HEK293 (cell line): ENCODE measurements around the gene HBEGF.

Experiments
- CTCF ChIA-PET: fragments of 350-600 bp; formaldehyde crosslinking; extraction: SDS; loops from one replicate; lab custom pipeline; 2021; ENCODE audit warnings: antibody characterized with exemption; lab: Yijun Ruan, JAX
- POLR2A ChIA-PET: fragments of 300-600 bp; formaldehyde crosslinking; extraction: SDS; loops from one replicate; lab custom pipeline; 2020; ENCODE audit warnings: antibody characterized with exemption, inconsistent platforms; lab: Yijun Ruan, JAX
- H3K27ac ChIP-seq: fragments of 200-500 bp; sonication (Bioruptor generic); 2 replicates; pipeline ENCODE4 v1.5.1; 2014; ENCODE audit warnings: low read depth, low read length, control low read depth, inconsistent platforms; ENCODE audit errors: extremely low read depth
- H3K36me3 ChIP-seq, 2 experiments: fragments of 200-500 bp in 1 of 2; sonication (Bioruptor generic) in 1 of 2; 1 replicate in 1 of 2; 2 replicates in 1 of 2; pipeline ENCODE4 v1.5.1; 2014 to 2017; ENCODE audit warnings: inconsistent platforms in 2 of 2, low read length in 2 of 2; ENCODE audit not compliant: control insufficient read depth in 2 of 2, insufficient read depth in 1 of 2
- H3K4me1 ChIP-seq: fragments of 200-500 bp; sonication (Bioruptor generic); 2 replicates; pipeline ENCODE4 v1.5.1; 2014; ENCODE audit warnings: mild to moderate bottlenecking, low read length, inconsistent platforms; ENCODE audit not compliant: control insufficient read depth, insufficient read depth
- H3K4me3 ChIP-seq: 2 replicates; pipeline ENCODE4 v1.5.1; 2011; ENCODE audit warnings: low read depth, mild to moderate bottlenecking, control low read depth, low read length, moderate library complexity
- H3K9me3 ChIP-seq: fragments of 200-500 bp; sonication (Bioruptor generic); 2 replicates; pipeline ENCODE4 v1.5.1; 2014; ENCODE audit warnings: low read depth, low read length, inconsistent platforms; ENCODE audit not compliant: control insufficient read depth, insufficient read depth
- EGR2 ChIP-seq: fragments of 450-650 bp; formaldehyde crosslinking; IDR thresholded peaks from 2 replicates; pipeline ENCODE4 v1.5.1; 2016; ENCODE audit warnings: low read depth, missing biosample characterization, missing genetic modification characterization
- FEZF1 ChIP-seq: fragments of 450-650 bp; formaldehyde crosslinking; IDR thresholded peaks from 2 replicates; pipeline ENCODE4 v1.5.1; 2016; ENCODE audit warnings: missing biosample characterization, missing genetic modification characterization
- GFI1B ChIP-seq: fragments of 450-650 bp; formaldehyde crosslinking; IDR thresholded peaks from 2 replicates; pipeline ENCODE4 v1.5.1; 2016; ENCODE audit warnings: missing biosample characterization, missing genetic modification characterization
- GLIS2 ChIP-seq: fragments of 450-650 bp; formaldehyde crosslinking; IDR thresholded peaks from 2 replicates; pipeline ENCODE4 v1.5.1; 2016; ENCODE audit warnings: missing biosample characterization, missing genetic modification characterization
- PRDM1 ChIP-seq: fragments of 450-650 bp; formaldehyde crosslinking; IDR thresholded peaks from 2 replicates; pipeline ENCODE4; 2016; ENCODE audit warnings: missing biosample characterization, missing genetic modification characterization
- RBAK ChIP-seq: fragments of 450-650 bp; formaldehyde crosslinking; IDR thresholded peaks from 2 replicates; pipeline ENCODE4 v1.5.1; 2016; ENCODE audit warnings: missing biosample characterization, missing genetic modification characterization
- ZBTB17 ChIP-seq: fragments of 450-650 bp; formaldehyde crosslinking; IDR thresholded peaks from 2 replicates; pipeline ENCODE4 v1.5.1; 2016; ENCODE audit warnings: missing biosample characterization, missing genetic modification characterization
- ZBTB20 ChIP-seq: fragments of 450-650 bp; formaldehyde crosslinking; IDR thresholded peaks from 2 replicates; pipeline ENCODE4 v1.5.1; 2016; ENCODE audit warnings: missing biosample characterization, missing genetic modification characterization
- ZIC2 ChIP-seq: fragments of 450-650 bp; formaldehyde crosslinking; IDR thresholded peaks from 2 replicates; pipeline ENCODE4 v1.5.1; 2016; ENCODE audit warnings: missing biosample characterization, missing genetic modification characterization
- ZNF10 ChIP-seq: fragments of 450-650 bp; formaldehyde crosslinking; IDR thresholded peaks from 2 replicates; pipeline ENCODE4 v1.5.1; 2017; ENCODE audit warnings: missing biosample characterization, missing genetic modification characterization
- ZNF174 ChIP-seq: fragments of 450-650 bp; formaldehyde crosslinking; IDR thresholded peaks from 2 replicates; pipeline ENCODE4 v1.5.0; 2017; ENCODE audit warnings: missing biosample characterization, mild to moderate bottlenecking, missing genetic modification characterization
- ZNF221 ChIP-seq: fragments of 450-650 bp; formaldehyde crosslinking; IDR thresholded peaks from 2 replicates; pipeline ENCODE4 v1.5.1; 2017; ENCODE audit warnings: missing biosample characterization, missing genetic modification characterization, borderline replicate concordance
- ZNF24 ChIP-seq: fragments of 450-650 bp; formaldehyde crosslinking; IDR thresholded peaks from 2 replicates; pipeline ENCODE4 v1.5.1; 2016; ENCODE audit warnings: missing biosample characterization, missing genetic modification characterization
- ZNF248 ChIP-seq: fragments of 450-650 bp; formaldehyde crosslinking; IDR thresholded peaks from 2 replicates; pipeline ENCODE4 v1.5.1; 2017; ENCODE audit warnings: missing biosample characterization, missing genetic modification characterization
- ZNF266 ChIP-seq: fragments of 450-650 bp; formaldehyde crosslinking; IDR thresholded peaks from 2 replicates; pipeline ENCODE4 v1.5.1; 2016; ENCODE audit warnings: missing biosample characterization, missing genetic modification characterization, low read depth
- ZNF366 ChIP-seq: fragments of 450-650 bp; formaldehyde crosslinking; conservative IDR thresholded peaks from 2 replicates; pipeline ENCODE4 v1.5.1; 2016; ENCODE audit warnings: missing biosample characterization, missing genetic modification characterization
- ZNF544 ChIP-seq: fragments of 450-650 bp; formaldehyde crosslinking; IDR thresholded peaks from 2 replicates; pipeline ENCODE4 v1.5.0; 2017; ENCODE audit warnings: missing biosample characterization, missing genetic modification characterization
- ZNF555 ChIP-seq: fragments of 450-650 bp; formaldehyde crosslinking; conservative IDR thresholded peaks from 2 replicates; pipeline ENCODE4 v1.5.1; 2017; ENCODE audit warnings: missing biosample characterization, mild to moderate bottlenecking, missing genetic modification characterization, inconsistent platforms
- ZNF658 ChIP-seq: fragments of 450-650 bp; formaldehyde crosslinking; IDR thresholded peaks from 2 replicates; pipeline ENCODE4; 2016; ENCODE audit warnings: missing biosample characterization, missing genetic modification characterization
- ZNF660 ChIP-seq: fragments of 450-650 bp; IDR thresholded peaks from 2 replicates; pipeline ENCODE4 v1.5.1; 2018; ENCODE audit warnings: missing biosample characterization, mild to moderate bottlenecking, missing genetic modification characterization
- ZNF701 ChIP-seq: fragments of 450-650 bp; formaldehyde crosslinking; IDR thresholded peaks from 2 replicates; pipeline ENCODE4 v1.5.1; 2016; ENCODE audit warnings: missing biosample characterization, missing genetic modification characterization
- ZNF76 ChIP-seq: fragments of 450-650 bp; formaldehyde crosslinking; IDR thresholded peaks from 2 replicates; pipeline ENCODE4; 2016; ENCODE audit warnings: low read depth, missing biosample characterization, missing genetic modification characterization, borderline replicate concordance
- TF ChIP-seq, protein P1 (sequence below): fragments of 450-650 bp; formaldehyde crosslinking; IDR thresholded peaks from 2 replicates; pipeline ENCODE4 v1.5.1; 2016; ENCODE audit warnings: missing biosample characterization, missing genetic modification characterization
- TF ChIP-seq, protein P2 (sequence below): fragments of 450-650 bp; formaldehyde crosslinking; IDR thresholded peaks from 2 replicates; pipeline ENCODE4 v1.5.1; 2016; ENCODE audit warnings: missing biosample characterization, missing genetic modification characterization
- TF ChIP-seq, protein P3 (sequence below): fragments of 450-650 bp; formaldehyde crosslinking; conservative IDR thresholded peaks from 2 replicates; pipeline ENCODE4 v1.5.1; 2016; ENCODE audit warnings: low read depth, missing biosample characterization, missing genetic modification characterization
- TF ChIP-seq, protein P4 (sequence below): fragments of 450-650 bp; formaldehyde crosslinking; IDR thresholded peaks from 2 replicates; pipeline ENCODE4 v1.5.1; 2016; ENCODE audit warnings: missing biosample characterization, missing genetic modification characterization

Gene HBEGF

DNA sequence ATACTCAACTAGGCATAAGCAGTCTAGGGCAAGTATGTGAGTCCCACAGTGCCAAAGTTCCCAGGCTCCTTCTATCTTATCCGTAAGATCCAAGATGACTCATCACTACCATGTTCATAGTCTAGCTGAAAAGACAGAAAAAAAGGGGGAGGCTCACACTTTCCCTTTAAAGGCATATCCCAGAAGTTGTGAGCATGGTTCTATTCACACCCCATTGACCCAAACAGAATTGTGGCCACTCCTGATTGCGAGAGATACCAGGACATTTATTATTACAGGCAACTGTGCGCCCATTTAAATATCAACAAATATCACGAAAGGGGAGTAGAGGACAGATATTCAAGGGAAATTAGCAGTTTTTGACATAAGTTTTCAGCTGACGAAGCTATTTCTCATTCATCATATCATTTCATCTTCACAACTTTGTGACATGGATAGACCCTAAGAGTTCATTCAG is 35.4 kb downstream of the HBEGF start:
- Histone ChIP-seq H3K9me3 (no peaks in the 10 kb centered on the region), H3K4me3 (no peak overlapping the region), H3K4me1 (no peaks in the 10 kb centered on the region), H3K36me3 (no peaks in the 10 kb centered on the region), H3K27ac (no peak overlapping the region)
- CTCF ChIA-PET = interaction anchor here (0.8 to 4.3 kb wide), 7 partner anchors 34 to 108 kb away, joined by 3 to 20 read pairs (median 4); partner anchors contain the start of gene HBEGF
- TF ChIP-seq ZNF660 (tag by site-specific recombination) = peak; percentile 21; the same call in 1 of the 2 replicates
- no peak for TF ChIP-seq ZBTB20 (tag by site-specific recombination)
- TF ChIP-seq, protein P1, sequence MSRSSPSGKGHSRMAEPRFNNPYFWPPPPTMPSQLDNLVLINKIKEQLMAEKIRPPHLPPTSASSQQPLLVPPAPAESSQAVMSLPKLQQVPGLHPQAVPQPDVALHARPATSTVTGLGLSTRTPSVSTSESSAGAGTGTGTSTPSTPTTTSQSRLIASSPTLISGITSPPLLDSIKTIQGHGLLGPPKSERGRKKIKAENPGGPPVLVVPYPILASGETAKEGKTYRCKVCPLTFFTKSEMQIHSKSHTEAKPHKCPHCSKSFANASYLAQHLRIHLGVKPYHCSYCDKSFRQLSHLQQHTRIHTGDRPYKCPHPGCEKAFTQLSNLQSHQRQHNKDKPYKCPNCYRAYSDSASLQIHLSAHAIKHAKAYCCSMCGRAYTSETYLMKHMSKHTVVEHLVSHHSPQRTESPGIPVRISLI (tag by site-specific recombination) = 0 out of 2 replicates have a peak, but pooled peaks have one; percentile 29
- peak; percentile 30; the same call in 1 of the 2 replicates for TF ChIP-seq ZBTB17
- TF ChIP-seq ZNF701 (tag by site-specific recombination) = no peak
- TF ChIP-seq PRDM1 = 0 out of 2 replicates have a peak, but pooled peaks have one; percentile 21
- TF ChIP-seq, protein P2, sequence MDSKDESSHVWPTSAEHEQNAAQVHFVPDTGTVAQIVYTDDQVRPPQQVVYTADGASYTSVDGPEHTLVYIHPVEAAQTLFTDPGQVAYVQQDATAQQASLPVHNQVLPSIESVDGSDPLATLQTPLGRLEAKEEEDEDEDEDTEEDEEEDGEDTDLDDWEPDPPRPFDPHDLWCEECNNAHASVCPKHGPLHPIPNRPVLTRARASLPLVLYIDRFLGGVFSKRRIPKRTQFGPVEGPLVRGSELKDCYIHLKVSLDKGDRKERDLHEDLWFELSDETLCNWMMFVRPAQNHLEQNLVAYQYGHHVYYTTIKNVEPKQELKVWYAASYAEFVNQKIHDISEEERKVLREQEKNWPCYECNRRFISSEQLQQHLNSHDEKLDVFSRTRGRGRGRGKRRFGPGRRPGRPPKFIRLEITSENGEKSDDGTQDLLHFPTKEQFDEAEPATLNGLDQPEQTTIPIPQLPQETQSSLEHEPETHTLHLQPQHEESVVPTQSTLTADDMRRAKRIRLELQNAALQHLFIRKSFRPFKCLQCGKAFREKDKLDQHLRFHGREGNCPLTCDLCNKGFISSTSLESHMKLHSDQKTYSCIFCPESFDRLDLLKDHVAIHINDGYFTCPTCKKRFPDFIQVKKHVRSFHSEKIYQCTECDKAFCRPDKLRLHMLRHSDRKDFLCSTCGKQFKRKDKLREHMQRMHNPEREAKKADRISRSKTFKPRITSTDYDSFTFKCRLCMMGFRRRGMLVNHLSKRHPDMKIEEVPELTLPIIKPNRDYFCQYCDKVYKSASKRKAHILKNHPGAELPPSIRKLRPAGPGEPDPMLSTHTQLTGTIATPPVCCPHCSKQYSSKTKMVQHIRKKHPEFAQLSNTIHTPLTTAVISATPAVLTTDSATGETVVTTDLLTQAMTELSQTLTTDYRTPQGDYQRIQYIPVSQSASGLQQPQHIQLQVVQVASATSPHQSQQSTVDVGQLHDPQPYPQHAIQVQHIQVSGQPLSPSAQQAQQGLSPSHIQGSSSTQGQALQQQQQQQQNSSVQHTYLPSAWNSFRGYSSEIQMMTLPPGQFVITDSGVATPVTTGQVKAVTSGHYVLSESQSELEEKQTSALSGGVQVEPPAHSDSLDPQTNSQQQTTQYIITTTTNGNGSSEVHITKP (tag by site-specific recombination) = peak; percentile 41; the same call in 1 of the 2 replicates
- 0 out of 2 replicates have a peak, but pooled peaks have one; percentile 13 for TF ChIP-seq ZNF366 (tag by site-specific recombination)
- POLR2A ChIA-PET = interaction anchor here (1.0 to 2.1 kb wide), 3 partner anchors 8 to 35 kb away, joined by 3 to 9 read pairs (median 8); partner anchors contain the start of genes HBEGF and PFDN1

DNA sequence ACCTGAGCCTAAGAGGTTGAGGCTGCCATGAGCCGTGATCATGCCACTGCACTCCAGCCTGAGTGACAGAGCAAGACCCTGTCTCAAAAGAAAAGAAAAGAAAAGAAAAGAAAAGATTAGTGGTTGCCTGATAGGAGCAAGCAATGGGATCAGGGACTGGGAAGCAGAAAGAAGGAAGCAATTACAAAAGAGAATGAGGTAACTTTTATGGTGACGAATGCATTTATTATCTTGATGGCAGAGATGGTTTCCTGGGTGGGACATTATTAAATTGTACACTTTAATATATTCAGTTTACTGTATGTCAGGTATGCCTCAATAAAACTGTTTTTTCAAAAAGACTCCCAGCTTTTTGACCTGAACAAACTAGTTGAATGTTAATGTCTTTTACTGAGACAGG is 36.0 kb downstream of the HBEGF start:
- no peak overlapping the region for H3K27ac ChIP-seq
- CTCF ChIA-PET = interaction anchor here (1.1 to 4.3 kb wide), 7 partner anchors 35 to 71 kb away, joined by 3 to 20 read pairs (median 5); no protein-coding TSS in a partner anchor
- POLR2A ChIA-PET = interaction anchor here (1.0 to 2.1 kb wide), 3 partner anchors 7 to 36 kb away, joined by 3 to 9 read pairs (median 8); partner anchors contain the start of genes HBEGF and PFDN1
- H3K4me1 ChIP-seq = no peaks in the 10 kb centered on the region
- no peaks in the 10 kb centered on the region for H3K36me3 ChIP-seq
- no peak overlapping the region for H3K4me3 ChIP-seq
- H3K9me3 ChIP-seq = no peaks in the 10 kb centered on the region
- TF ChIP-seq ZNF221 (no peak), GLIS2 (tag by site-specific recombination) (no peak), GFI1B (no peak), ZNF10 (tag by site-specific recombination) (no peak), ZNF248 (no peak), ZIC2 (tag by site-specific recombination) (no peak), ZNF658 (tag by site-specific recombination) (no peak), RBAK (tag by site-specific recombination) (no peak), EGR2 (tag by site-specific recombination) (no peak), ZNF76 (tag by site-specific recombination) (no peak), ZNF24 (tag by site-specific recombination) (no peak), ZNF544 (tag by site-specific recombination) (no peak), FEZF1 (tag by site-specific recombination) (no peak), ZNF174 (tag by site-specific recombination) (no peak), ZNF555 (tag by site-specific recombination) (no peak), ZNF266 (no peak)
- TF ChIP-seq, protein P3, sequence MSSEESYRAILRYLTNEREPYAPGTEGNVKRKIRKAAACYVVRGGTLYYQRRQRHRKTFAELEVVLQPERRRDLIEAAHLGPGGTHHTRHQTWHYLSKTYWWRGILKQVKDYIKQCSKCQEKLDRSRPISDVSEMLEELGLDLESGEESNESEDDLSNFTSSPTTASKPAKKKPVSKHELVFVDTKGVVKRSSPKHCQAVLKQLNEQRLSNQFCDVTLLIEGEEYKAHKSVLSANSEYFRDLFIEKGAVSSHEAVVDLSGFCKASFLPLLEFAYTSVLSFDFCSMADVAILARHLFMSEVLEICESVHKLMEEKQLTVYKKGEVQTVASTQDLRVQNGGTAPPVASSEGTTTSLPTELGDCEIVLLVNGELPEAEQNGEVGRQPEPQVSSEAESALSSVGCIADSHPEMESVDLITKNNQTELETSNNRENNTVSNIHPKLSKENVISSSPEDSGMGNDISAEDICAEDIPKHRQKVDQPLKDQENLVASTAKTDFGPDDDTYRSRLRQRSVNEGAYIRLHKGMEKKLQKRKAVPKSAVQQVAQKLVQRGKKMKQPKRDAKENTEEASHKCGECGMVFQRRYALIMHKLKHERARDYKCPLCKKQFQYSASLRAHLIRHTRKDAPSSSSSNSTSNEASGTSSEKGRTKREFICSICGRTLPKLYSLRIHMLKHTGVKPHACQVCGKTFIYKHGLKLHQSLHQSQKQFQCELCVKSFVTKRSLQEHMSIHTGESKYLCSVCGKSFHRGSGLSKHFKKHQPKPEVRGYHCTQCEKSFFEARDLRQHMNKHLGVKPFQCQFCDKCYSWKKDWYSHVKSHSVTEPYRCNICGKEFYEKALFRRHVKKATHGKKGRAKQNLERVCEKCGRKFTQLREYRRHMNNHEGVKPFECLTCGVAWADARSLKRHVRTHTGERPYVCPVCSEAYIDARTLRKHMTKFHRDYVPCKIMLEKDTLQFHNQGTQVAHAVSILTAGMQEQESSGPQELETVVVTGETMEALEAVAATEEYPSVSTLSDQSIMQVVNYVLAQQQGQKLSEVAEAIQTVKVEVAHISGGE (tag by site-specific recombination) = no peak
- TF ChIP-seq, protein P4, sequence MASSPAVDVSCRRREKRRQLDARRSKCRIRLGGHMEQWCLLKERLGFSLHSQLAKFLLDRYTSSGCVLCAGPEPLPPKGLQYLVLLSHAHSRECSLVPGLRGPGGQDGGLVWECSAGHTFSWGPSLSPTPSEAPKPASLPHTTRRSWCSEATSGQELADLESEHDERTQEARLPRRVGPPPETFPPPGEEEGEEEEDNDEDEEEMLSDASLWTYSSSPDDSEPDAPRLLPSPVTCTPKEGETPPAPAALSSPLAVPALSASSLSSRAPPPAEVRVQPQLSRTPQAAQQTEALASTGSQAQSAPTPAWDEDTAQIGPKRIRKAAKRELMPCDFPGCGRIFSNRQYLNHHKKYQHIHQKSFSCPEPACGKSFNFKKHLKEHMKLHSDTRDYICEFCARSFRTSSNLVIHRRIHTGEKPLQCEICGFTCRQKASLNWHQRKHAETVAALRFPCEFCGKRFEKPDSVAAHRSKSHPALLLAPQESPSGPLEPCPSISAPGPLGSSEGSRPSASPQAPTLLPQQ (tag by site-specific recombination) = no peak
